Osteocyte (in vitro differentiated cells): ENCODE data around the gene SHC1. TPM values are rescaled to one million over a fixed set of nuclear protein-coding genes. Genes with fewer than 3 reads are reported as not detected.
A peak's percentile ranks its signal among the peaks of the same experiment; 100 is the strongest.

Experiments
- DNase-seq: peaks from one replicate; pipeline ENCODE4 v3.0.0; 2021; ENCODE audit warnings: mixed read lengths; ENCODE audit not compliant: unreplicated experiment; ENCODE audit errors: extremely low spot score
- H3K27ac Mint-ChIP-seq: one replicate; pipeline ENCODE4 v1.8.0; 2021; ENCODE audit warnings: mild to moderate bottlenecking, mixed read lengths; ENCODE audit not compliant: unreplicated experiment
- H3K27me3 Mint-ChIP-seq: one replicate; pipeline ENCODE4 v1.8.0; 2021; ENCODE audit warnings: mixed read lengths; ENCODE audit not compliant: unreplicated experiment
- H3K36me3 Mint-ChIP-seq: one replicate; pipeline ENCODE4 v1.8.0; 2021; ENCODE audit warnings: mixed read lengths; ENCODE audit not compliant: unreplicated experiment
- H3K4me1 Mint-ChIP-seq: one replicate; pipeline ENCODE4 v1.8.0; 2021; ENCODE audit warnings: mixed read lengths; ENCODE audit not compliant: unreplicated experiment
- H3K4me3 Mint-ChIP-seq: one replicate; pipeline ENCODE4 v1.8.0; 2021; ENCODE audit warnings: mild to moderate bottlenecking, moderate library complexity, mixed read lengths; ENCODE audit not compliant: unreplicated experiment
- H3K9me3 Mint-ChIP-seq: one replicate; pipeline ENCODE4 v1.8.0; 2021; ENCODE audit warnings: mixed read lengths; ENCODE audit not compliant: unreplicated experiment
- total RNA-seq: library from RNA; stranded (reverse); gene quantifications from 2 replicates; pipeline ENCODE4 v1.2.1, GENCODE V29; 2021
- TF ChIP-seq, protein P1 (sequence below): fragments of 200-600 bp; sonication (generic); IDR thresholded peaks from 2 replicates; pipeline ENCODE4 v1.5.0; 2021; ENCODE audit warnings: antibody characterized with exemption, mild to moderate bottlenecking, moderate library complexity

SHC1 gene
- total RNA-seq, 1 donor from 2014 or later = 239 TPM

DNA sequence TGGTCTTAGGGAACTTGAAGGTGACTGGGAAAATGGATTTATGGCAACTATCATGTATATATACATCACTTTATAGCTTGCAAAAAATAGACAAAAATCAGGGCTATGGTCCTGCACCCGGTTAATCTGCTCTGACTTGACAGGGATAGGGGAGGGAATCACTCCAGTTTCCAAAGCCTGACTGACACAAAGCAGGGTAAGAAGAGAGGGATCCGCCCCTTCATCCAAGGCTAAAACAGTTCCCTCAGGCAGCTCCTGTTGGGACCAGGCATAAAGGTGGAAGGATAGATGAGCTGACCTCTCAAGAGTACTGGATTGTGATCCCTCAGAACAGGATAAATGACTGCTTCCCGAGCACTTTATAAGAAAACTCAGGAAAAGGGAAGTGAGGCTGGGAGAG, 16.0 kb downstream of the SHC1 start:
- DNase-seq = no peak

DNA sequence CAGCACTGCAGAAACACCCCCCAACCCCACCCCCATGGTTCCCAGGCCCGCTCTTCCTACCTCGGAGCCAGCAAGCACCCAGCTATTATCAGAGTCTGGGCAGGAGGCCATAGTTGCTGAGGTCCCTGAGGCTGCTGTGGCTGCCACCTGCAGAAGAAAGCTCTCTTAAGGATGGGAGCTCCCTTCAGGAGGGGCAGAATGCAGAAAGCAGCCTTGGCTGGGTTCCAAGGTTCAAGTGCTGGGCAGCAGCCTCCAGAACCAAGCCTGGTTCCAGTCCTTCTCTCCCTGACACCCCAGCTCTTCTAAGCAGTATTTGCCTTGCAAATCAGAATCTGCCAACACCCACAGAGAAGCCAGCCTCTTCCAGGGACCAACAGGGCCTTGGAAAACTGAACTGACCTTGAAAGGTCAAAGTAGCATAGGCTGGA, 16.9 kb downstream of the SHC1 start:
- Mint-ChIP-seq H3K27me3 (no peaks in the 10 kb centered on the region), H3K9me3 (no peaks in the 10 kb centered on the region), H3K36me3 (peaks cover 15% of the 10 kb centered on the region), H3K27ac (no peak overlapping the region), H3K4me1 (peaks cover 46% of the 10 kb centered on the region), H3K4me3 (no peak overlapping the region)
- no peak for DNase-seq
- TF ChIP-seq, protein P1, sequence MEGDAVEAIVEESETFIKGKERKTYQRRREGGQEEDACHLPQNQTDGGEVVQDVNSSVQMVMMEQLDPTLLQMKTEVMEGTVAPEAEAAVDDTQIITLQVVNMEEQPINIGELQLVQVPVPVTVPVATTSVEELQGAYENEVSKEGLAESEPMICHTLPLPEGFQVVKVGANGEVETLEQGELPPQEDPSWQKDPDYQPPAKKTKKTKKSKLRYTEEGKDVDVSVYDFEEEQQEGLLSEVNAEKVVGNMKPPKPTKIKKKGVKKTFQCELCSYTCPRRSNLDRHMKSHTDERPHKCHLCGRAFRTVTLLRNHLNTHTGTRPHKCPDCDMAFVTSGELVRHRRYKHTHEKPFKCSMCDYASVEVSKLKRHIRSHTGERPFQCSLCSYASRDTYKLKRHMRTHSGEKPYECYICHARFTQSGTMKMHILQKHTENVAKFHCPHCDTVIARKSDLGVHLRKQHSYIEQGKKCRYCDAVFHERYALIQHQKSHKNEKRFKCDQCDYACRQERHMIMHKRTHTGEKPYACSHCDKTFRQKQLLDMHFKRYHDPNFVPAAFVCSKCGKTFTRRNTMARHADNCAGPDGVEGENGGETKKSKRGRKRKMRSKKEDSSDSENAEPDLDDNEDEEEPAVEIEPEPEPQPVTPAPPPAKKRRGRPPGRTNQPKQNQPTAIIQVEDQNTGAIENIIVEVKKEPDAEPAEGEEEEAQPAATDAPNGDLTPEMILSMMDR = no peak

More for the DNA sequence above, 16.0 kb downstream of the SHC1 start:
- TF ChIP-seq, protein P1 = no peak
- Mint-ChIP-seq H3K27me3 (no peaks in the 10 kb centered on the region), H3K36me3 (peaks cover 12% of the 10 kb centered on the region), H3K4me3 (peak overlapping the region; percentile 90), H3K27ac (peak overlapping the region; percentile 98), H3K9me3 (no peaks in the 10 kb centered on the region), H3K4me1 (peaks cover 46% of the 10 kb centered on the region)

DNA sequence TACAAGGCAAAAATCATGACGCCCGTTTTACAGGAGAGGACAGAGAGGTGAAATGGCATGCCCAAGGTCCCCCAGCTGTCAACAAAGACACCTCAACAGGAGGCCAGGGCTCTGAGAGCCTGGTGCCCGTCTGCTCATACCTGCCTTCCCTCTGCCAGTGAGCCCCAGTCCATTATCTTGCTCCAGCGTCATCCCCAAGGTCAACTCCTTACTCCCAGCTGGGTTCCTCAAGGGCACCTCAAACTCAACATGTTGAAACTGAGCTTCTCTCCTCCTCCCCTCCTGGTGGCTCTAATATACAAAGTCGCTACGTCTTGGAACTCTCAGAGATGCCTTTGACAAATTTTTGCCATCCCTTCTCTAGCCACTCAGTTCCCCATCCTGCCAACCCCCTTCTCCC, 17.9 kb downstream of the SHC1 start:
- Mint-ChIP-seq H3K4me1 (peaks cover 44% of the 10 kb centered on the region), H3K27me3 (no peaks in the 10 kb centered on the region), H3K4me3 (no peak overlapping the region), H3K36me3 (peaks cover 14% of the 10 kb centered on the region), H3K9me3 (no peaks in the 10 kb centered on the region), H3K27ac (no peak overlapping the region)
- TF ChIP-seq, protein P1 = no peak
- no peak for DNase-seq

DNA sequence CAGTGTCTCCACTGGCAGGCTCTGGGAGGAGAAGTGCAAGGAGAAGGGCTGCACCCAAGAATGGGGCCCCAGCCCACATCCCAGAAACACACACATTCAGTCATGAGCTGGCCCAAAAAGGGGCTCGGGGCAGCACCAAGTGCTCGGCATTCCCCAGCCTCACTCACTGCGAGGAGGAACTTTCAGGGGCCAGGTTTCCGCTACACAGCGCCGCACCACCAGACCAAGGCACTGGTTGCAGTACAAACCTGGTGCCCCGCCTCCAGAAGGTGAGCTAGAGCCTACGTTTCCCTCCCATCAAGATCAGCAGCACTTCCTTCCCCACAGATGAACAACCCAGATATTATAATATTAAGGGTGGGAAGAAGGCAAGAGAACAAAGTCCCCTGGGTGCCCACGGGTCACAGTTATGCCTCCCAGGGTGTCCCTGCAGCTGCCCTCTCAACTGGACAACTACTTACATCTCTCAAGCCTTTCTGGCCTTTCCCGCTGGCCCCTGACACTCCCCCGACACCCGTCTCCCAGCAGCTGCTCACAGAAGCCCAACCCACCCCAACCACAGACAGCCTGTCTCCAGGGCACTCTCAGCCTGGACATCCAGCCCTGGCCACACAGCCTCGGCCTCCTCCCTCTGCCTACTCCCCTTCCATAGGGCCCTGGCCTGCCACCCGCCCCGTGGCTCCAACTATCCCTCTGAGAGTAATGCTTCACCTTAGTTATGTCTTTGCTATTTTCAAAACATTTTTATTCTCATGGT, 18.5 kb downstream of the SHC1 start:
- H3K27me3 Mint-ChIP-seq = no peaks in the 10 kb centered on the region
- TF ChIP-seq, protein P1 = no peak
- H3K4me1 Mint-ChIP-seq = peaks cover 40% of the 10 kb centered on the region
- peaks cover 14% of the 10 kb centered on the region for H3K36me3 Mint-ChIP-seq
- no peaks in the 10 kb centered on the region for H3K9me3 Mint-ChIP-seq
- no peak for DNase-seq
- no peak overlapping the region for H3K27ac Mint-ChIP-seq
- H3K4me3 Mint-ChIP-seq = no peak overlapping the region

DNA sequence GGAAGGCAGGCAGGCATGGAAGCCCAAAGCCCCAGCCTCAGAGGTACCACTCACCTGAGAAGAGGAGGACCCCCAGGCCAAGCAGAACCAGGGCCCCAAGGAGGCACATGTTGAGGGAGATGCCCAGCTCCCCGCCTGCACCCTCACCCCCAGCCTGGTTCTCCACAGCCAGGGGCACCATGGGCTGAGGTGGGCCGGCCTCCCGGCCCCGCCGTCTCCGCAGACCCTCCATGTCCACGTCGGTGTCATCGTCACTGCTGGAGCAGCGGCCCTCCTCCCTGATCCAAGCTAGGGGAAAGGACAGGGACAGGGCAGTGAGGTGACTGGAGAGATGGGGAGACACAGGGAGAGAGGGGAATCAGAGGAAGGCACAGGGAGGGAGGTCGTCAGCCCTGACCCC, 22.5 kb downstream of the SHC1 start:
- TF ChIP-seq, protein P1 = no peak
- no peak for DNase-seq
- no peak overlapping the region for H3K4me3 Mint-ChIP-seq
- peaks cover 16% of the 10 kb centered on the region for H3K36me3 Mint-ChIP-seq
- H3K27me3 Mint-ChIP-seq = no peaks in the 10 kb centered on the region
- no peak overlapping the region for H3K27ac Mint-ChIP-seq
- H3K9me3 Mint-ChIP-seq = no peaks in the 10 kb centered on the region
- peaks cover 13% of the 10 kb centered on the region for H3K4me1 Mint-ChIP-seq
